Pulmonary artery endothelial cell (primary cell): ENCODE measurements around the gene NPAS4. TPM values are rescaled to one million over a fixed set of nuclear protein-coding genes. Genes with fewer than 3 reads are reported as not detected.
"Not testable (repeated sequence)": the region's sequence is repeated elsewhere in the genome, so short reads cannot be mapped to it uniquely, and the experiment has no call there.

ENCODE experiments used
- DNase-seq: peaks from one replicate; pipeline ENCODE4 v3.0.0-alpha.2; 2011; ENCODE audit warnings: low read depth, low spot score
- total RNA-seq: library from RNA; depleted of rRNA; stranded (reverse); fragments of >200 nt; gene quantifications from 2 replicates; pipeline ENCODE4 v1.2.3, GENCODE V29; 2014

NPAS4 gene
- total RNA-seq, 1 donor from 2014 or later, result not detected

DNA sequence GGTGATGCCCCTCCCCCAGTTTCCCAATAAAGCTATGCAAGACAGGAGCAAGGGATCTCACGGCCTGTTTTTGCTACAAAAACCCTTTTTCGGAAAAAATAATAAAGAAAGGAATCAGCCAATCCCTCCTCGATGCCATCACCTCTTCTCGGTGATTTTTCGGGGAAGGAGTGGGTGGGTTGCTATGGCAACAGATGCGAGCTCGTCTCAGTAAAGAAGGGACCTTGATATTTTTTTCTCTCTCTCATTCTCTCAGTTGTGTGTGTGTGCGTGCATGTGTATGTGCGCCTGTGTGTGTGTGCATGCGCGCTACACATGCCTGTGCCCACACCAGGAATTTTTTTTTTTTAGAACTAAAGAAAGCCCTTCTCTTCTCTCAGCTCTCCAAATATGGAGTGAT, 3.8 kb upstream of the NPAS4 start:
- DNase-seq, result no peak

DNA sequence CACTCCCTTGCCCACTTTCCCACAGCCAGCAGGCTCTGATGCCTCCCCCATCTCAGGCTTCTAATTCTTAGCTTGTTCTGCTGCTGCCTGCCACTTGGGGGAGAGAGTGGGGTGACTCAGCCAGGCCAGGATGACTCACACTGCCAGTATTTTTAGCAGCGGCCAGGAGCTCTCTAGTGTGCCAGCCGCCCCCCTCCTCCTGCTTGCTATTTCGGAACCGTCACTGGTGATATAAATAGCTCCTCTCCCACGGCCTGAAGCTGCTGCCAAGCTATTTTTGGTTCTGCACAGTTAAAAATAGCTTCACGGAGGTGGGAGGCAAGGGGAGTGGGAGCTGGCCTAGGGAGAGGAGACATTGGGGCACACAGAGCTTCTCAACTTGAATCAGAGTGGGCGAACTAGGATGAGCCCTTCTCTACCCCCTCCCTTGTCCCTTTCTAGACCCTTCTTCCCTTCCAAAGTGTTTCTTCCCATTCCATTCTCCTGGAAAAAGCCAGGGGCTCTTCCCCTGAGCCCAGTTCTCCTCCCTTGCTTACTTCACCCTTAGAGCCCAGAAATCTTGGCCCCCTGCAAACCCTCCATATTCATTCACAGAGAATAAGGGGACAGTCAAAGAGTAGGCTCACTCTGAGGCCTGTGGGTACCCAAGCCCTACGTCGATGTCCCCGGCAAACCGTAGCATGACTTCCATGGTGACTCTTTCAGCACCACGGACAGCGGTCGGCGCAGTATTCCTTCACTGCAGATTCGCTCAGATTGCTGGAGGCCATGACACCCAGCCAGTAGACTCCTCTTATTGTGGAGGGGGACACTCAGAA, 2.5 kb upstream of the NPAS4 start:
- DNase-seq, result peak; percentile 19

DNA sequence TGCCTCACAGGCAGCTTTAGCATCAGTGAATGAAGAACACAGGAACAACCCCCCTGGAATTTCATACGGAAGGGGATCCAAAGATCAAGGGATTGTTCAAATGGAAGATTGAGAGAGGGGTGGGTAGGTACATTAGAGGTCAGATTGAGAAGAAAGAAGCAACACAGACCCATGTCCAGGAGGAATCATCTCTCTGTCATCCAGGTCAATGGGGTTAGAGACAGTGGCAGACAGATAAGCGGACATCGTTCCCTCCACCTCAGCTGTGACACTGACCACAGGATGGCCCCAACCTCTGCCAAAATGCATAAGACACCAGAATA, 1.9 kb upstream of the NPAS4 start:
- DNase-seq, result no peak

DNA sequence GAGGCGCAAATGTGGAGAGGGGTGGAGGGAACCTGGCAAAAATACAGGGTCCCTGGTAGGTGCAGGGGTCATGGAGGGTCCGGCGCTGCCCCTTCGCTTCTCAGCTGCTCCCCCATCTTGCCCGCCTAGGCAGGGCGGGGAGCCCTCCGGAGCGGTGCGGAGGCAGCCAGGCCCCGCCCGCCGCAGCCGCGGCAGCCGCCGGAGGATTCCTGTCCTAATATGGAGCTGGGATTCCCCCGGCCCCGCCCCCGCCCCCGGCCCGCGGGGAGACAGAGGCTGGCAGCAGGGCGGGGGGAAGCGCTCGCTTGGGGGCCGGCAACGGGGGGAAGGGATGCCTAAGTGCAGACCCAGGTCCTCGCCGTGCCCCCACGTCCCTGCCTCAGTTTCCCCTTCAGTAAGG, 1.0 kb upstream of the NPAS4 start:
- no peak for DNase-seq

DNA sequence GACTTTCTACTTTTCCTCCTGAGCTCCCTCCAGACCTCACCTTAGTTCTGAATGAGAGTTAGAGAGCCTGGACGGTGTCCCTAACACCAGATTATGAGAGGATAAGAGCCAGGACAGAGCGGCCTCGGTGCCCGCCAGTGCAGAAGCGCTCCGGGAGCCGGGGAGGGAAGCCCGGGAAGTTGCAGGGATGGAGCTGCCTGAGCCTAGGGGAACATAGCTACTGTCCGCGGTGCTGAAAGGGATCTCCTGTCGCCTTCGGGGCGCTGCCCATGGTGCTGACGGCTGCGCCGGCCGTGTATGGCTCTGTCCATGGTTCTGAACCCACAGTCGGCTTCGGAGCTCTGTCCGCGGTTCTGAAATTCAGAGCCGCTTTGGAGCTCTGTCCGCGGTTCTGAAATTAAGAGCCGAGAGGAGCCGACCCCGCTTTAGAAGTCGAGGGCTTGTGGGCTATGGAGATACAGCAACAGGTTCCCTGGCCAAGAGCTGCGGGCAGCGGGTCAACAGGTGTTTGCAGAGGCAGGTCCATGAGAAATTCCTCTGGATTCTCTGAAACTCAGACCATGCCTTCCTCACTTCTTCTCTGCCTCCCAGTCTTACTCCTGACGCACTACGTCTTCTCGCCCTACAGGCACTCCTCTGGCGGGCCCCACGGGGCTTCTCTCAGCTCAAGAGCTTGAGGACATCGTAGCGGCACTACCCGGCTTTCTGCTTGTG, 814 bp downstream of the NPAS4 start:
- peak; percentile 50 for DNase-seq

DNA sequence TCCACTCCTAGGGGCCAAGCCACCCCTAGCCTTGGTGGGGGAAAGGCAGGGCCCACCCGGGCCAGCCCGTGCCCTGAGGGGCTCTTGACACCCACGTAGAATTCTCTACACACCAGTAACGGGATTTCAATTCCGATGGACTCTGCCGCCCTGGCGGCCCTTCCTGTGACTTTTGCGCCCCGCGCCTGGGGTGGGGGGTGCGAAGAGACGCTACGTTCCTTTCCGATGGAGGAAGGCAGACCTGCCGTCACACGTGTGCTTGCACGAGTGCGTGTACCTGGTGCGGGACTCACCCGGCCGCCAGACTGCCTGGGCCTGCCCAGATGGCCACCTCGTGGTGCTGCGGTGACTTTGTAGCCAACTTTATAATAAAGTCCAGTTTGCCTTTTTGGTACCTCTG, 5.5 kb downstream of the NPAS4 start:
- DNase-seq, result no peak

DNA sequence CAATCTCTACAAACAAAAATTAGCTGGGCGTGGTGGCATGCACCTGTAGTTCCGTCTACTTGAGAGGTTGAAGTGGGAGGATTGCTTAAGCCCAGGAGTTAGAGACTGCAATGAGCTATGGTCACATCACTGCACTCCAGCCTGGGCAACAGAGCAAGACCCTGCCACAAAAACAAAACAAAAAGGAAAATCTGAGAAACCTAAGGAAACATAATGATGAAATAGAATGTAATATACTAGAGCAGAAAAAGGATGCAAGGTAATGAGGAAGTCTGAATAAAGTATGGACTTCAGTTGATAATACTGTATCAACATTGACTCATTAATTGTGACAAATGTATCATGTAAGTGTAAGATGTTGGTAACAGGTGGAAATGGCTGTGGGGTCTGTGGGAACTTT, 8.1 kb downstream of the NPAS4 start:
- DNase-seq, result no peak

DNA sequence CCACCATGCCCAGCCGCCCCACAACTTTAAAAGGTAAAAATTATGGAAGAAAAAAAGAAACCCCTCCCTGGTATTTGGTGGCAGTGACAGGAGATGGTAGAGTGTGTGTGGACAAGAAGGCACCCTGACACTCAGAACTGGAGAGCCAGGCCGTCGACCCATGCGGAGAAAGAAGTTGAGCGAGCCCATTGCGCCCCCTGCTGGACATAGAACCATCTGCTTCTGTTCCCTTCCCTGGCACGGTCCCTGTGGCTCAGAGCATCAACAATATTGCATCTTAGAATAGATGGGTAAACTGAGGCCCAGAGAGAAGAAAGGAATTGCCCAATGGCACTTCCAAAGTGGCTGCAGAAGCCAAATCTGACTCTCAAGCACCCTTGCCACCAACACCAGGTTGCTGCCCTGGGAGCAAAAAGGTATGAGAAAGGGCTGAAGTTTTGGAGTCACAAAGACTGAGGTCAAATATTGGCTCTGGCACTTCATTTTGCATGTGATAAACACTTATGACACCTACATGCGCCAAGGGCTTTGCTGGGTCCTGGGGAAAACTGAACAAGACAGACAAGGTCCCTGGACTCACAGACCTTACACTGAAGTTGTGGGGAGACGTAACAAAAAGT, 9.3 kb downstream of the NPAS4 start:
- peak; percentile 19 for DNase-seq

DNA sequence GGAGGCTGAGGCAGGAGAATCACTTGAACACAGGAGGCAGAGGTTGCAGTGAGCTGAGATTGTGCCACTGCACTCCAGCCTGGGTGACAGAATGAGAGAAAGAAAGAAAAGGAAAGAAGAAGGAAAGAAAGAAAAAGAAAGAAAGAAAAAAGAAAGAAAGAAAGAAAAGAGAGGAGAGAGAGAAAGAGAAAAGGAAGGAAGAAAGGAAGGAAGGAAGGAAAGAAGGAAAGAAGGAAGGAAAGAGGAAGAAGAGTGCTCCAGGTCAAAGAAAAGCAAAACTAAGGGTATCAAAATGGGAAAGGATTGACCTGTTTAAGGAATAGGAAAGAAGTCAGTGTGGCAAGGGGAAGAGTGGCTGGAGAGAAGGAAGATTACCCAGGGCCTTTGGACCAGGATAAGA, 10.5 kb downstream of the NPAS4 start:
- DNase-seq, result not testable (repeated sequence)

DNA sequence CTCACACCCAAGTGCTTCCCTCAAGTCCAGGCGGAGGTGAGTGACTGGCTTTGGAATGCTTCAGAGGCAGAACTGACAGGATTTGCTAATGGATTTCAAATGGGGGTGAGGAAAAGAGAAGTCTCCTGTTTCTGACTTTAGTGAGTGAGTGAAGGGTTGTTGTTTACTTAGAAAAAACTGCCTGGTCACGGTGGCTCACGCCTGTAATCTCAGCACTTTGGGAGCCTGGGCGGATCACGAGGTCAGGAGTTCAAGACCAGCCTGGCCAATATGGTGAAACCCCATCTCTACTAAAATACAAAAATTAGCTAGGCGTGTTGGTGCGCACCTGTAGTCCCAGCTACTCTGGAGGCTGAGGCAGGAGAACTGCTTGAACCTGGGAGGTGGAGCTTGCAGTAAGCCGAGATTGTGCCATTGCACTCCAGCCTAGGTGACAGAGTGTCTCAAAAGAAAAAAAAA, 11.1 kb downstream of the NPAS4 start:
- not testable (repeated sequence) for DNase-seq

DNA sequence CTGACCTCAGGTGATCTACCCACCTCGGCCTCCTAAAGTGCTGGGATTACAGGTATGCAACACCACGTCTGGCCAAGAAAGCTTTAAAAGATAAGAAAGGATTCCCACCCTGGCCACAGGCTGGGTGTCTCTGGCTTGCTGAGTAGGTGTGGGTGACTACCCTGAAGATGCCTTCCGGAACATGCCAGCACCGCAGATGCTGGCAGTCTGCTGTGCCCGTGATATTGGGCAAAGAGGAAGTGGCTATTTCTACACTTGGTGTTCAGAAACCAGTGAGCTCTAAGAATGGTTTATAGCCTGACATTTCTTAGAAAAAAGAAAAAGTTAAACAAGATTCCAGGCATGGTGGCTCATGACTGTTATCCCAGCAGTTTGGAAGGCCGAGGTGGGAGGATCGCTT, 11.8 kb downstream of the NPAS4 start:
- no peak for DNase-seq

DNA sequence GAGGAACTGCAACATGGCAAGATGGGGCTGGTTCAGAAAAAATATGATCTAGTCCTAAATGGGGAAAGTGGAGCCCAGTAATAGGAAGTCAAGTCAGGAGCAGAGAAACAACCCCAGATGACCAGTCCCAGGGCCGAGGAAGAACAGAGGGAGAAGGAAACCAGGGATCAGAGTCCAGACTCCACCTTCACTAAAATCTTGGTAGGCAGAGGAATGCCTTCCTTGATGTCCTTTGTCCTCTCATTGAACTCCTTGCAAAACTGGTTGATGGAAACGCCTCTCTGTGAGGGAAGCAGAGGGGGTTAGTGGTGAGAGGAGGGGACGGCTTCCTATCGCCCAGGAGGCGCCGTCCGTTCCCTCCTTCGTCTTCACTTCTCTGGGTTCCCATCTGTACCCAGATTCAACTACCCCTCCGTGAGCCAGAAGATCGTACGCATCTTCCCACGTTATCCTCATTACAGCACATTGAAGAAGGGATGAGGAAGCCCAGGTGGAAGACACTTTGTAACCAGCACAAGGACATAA, 17.2 kb downstream of the NPAS4 start:
- no peak for DNase-seq

DNA sequence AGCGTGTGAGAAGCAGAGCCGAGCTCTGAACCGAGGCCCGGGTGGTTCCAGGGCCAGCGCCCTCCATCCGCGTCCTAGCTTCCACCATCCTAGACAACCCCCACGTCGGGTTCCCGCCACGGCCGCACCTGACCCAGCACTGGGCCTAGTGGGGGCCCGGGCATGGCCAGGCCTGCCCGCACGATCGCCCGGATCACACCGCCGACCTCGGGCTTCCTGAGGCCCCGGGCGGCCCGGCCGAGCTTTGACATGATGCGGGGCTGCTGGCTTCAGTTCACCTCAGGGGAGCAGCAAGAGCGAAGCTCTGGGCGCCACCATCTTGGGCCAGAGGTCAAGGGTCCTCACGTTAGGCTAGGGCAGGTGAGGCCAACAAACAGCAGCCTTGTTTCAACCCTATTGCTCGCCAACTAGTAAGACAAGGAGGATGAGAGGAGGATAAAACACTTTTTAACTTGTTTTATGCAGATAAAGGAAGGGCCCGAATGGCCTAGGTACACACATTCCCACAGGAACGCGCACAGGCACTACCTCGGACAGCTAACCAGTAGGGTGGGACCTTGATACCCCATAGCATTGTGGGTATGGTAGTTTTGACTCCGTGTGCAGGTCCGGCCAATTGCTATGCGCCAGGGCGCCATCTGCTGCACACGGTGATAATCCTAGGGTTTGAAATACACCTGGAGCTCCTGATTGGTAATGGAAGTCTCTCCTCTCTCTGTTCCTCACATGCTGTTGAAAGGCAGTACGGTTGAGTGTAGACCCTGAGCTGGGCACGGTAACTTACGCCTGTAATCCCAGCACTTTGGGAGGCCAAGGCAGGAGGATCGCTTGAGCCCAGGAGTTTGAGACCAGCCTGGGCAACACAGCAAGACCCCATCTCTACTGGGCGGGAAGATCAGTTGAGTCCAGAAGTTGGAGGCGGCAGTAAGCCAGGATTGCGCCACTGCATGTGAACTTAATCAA, 17.9 kb downstream of the NPAS4 start, which contains the start of gene MRPL11:
MRPL11 (minus strand) TSS at position 345 of the 963 bp plus-strand sequence; CDS start at position 251, 94 bp downstream.
- DNase-seq, result peak; percentile 77

DNA sequence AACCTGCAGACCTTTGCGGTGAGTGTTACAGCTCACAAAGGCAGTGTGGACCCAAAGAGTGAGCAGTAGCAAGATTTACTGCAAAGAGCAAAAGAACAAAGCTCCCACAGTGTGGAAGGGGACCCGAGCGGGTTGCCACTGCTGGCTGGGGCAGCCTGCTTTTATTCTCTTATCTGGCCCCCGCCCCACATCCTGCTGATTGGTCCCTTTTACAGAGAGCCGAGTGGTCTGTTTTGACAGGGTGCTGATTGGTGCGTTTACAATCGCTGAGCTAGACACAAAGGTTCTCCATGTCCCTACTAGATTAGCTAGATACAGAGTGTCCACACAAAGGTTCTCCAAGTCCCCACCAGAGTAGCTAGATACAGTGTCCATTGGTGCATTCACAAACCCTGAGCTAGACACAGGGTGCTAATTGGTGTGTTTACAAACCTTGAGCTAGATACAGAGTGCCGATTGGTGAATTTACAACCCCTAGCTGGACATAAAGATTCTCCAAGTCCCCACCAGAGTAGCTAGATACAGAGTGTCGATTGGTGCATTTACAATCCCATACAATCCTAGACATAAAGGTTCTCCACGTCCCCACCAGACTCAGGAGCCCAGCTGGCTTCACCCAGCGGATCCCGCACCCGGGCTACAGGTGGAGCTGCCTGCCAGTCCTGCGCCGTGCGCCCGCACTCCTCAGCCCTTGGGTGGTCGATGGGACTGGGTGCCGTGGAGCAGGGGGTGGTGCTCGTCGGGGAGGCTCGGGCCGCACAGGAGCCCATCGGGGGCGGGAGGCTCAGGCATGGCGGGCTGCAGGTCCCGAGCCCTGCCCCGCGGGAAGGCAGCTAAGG, 19.5 kb downstream of the NPAS4 start:
- not testable (repeated sequence) for DNase-seq

DNA sequence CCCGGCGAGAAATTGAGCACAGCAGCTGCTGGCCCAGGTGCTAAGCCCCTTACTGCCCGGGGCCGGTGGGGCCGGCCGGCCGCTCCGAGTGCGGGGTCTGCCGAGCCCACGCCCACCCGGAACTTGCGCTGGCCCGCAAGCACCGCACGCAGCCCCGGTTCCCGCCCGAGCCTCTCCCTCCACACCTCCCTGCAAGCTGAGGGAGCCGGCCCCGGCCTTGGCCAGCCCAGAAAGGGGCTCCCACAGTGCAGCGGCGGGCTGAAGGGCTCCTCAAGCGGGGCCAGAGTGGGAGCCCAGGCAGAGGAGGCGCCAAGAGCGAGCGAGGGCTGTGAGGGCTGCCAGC, 20.1 kb downstream of the NPAS4 start:
- DNase-seq, result not testable (repeated sequence)

DNA sequence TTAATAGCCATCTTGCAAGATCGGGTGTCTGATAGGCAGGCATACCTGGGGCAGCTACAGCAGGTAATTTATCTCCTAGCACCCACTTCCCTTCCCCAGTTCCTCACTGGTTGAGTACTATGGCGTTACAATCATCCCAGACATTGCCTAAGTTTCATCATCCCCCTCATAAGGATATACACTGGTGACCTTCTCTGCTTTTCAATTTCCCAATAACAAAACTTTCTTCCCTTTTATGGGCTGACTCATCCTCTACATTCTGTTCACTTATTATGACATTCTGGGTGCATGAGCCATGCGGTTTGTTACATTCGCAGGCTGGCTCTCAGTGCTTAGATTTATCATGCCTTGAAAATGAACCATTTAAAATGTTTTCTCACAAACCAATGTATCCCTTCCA, 22.8 kb downstream of the NPAS4 start:
- no peak for DNase-seq

DNA sequence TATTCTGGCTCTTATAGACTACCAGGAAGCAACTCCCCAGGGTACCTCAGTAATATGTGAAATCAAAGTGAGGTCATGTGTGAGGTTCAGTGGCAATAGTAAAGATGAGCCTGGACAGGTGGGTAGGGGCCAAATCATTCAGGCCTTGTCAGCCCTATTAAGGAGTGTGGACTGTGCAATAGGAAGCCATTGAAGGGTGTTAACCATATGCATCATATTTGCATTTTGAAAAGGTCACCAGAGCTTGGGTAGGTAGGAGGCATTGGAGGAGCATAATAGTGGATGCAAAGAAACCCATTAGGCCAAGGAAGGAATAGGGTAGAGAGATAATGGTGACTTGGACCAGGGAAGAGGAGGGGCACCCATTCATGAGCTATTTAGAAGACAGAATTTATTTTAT, 26.2 kb downstream of the NPAS4 start:
- no peak for DNase-seq

DNA sequence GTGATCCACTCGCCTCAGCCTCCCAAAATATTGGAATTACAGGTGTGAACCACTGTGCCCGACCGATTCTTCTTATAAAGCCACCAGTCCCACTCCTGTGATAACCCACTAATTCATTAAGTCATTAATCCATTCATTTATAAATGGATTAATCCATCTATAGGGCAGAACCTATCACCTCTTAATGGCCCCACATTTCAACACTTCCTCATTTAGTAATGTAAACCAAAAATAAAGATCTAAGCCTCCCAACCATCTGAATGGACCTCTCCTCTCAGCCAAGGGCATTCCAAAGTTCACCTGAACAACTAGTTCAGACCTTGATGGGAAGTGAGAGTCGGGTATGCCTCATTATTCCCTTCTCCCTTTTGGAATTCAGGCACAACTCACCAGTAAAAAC, 27.7 kb downstream of the NPAS4 start:
- DNase-seq, result no peak

DNA sequence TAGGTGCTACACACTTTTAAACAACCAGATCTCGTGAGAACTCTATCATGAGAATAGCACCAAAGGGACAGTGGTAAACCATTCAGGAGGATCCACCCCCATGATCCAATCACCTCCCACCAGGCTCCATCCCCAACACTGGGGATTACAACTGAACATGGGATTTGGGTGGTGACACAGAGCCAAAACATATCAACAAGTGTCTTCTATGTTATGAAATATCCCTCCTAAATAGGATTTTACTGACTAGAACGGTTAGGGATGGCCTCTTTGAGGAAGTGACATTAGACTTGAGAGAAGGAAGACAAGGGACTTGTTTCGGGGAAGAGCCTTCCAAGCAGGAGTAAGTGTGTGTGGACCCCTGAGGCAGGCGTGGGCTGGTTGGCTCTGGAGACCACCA, 29.7 kb downstream of the NPAS4 start:
- DNase-seq, result no peak

DNA sequence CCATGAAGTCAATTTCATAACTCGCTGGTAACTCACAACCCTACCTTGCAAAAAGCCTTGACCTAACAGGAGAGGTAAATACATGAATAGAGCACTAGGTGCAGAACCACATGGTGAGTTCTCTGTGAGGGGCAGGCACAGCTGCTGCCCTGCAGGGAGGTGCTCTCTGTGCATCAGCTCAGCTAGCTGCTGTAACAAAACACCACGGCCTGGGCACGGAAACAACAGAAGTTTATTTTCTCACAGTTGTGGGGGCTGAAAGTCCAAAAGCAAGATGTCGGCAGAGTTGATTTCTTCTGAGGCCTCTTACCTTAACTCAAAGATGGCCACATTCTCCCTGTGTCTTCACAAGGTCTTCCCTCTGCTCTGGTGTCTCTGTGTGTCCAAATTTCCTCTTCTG, 30.8 kb downstream of the NPAS4 start:
- DNase-seq, result no peak
